OCI-LY1 (cell line): ENCODE results near the gene TSPOAP1.
A peak's percentile ranks its signal among the peaks of the same experiment; 100 is the strongest.

Experiments
- H2AFZ ChIP-seq: fragments of 200-600 bp; sonication (generic), shearing (Covaris generic); 2 replicates; pipeline ENCODE4 v1.6.0; 2014; ENCODE audit warnings: antibody characterized with exemption, mild to moderate bottlenecking, low read length
- H3F3A ChIP-seq: fragments of 200-600 bp; sonication (generic), shearing (Covaris generic); 2 replicates; pipeline ENCODE4 v1.6.0; 2014; ENCODE audit warnings: mild to moderate bottlenecking, antibody characterized with exemption, low read length, moderate library complexity; ENCODE audit not compliant: insufficient read depth
- H3K27ac ChIP-seq: fragments of 200-600 bp; sonication (generic); 2 replicates; pipeline ENCODE4 v1.5.1; 2014; ENCODE audit warnings: low read length, mixed run types, mild to moderate bottlenecking, low read depth; ENCODE audit not compliant: poor library complexity, severe bottlenecking
- H3K27me3 ChIP-seq: fragments of 200-600 bp; sonication (generic); 2 replicates; pipeline ENCODE4 v1.6.0; 2014; ENCODE audit warnings: antibody characterized with exemption, mild to moderate bottlenecking, low read length, moderate library complexity; ENCODE audit not compliant: insufficient read depth
- H3K36me3 ChIP-seq: fragments of 200-600 bp; sonication (generic); 2 replicates; pipeline ENCODE4 v1.6.1; 2014; ENCODE audit warnings: mild to moderate bottlenecking, antibody characterized with exemption, low read length, moderate library complexity, mixed read lengths; ENCODE audit not compliant: insufficient read depth
- H3K4me1 ChIP-seq: fragments of 200-600 bp; sonication (generic); 2 replicates; pipeline ENCODE4 v1.5.1; 2014; ENCODE audit warnings: mild to moderate bottlenecking, low read length, moderate library complexity; ENCODE audit not compliant: insufficient read depth, severe bottlenecking
- H3K4me2 ChIP-seq: fragments of 200-600 bp; sonication (generic), shearing (Covaris generic); 2 replicates; pipeline ENCODE4 v1.6.1; 2014; ENCODE audit warnings: low read length
- H3K4me3 ChIP-seq: fragments of 200-600 bp; sonication (generic); 2 replicates; pipeline ENCODE4 v1.5.1; 2014; ENCODE audit warnings: low read length, low read depth, mild to moderate bottlenecking, mixed read lengths; ENCODE audit not compliant: poor library complexity, severe bottlenecking
- H3K79me2 ChIP-seq: fragments of 200-600 bp; shearing (Covaris generic); 2 replicates; pipeline ENCODE4 v1.6.1; 2016; ENCODE audit warnings: mixed run types, low read length, mixed read lengths; ENCODE audit not compliant: insufficient read depth
- H3K9ac ChIP-seq: fragments of 200-600 bp; sonication (generic), shearing (Covaris generic); 2 replicates; pipeline ENCODE4 v1.6.1; 2014; ENCODE audit warnings: mild to moderate bottlenecking, low read length, mixed read lengths
- H3K9me2 ChIP-seq: fragments of 200-600 bp; sonication (generic), shearing (Covaris generic); 2 replicates; pipeline ENCODE4 v1.6.1; 2014; ENCODE audit warnings: low read depth, mild to moderate bottlenecking, low read length, mixed read lengths
- H3K9me3 ChIP-seq: fragments of 200-600 bp; shearing (Covaris generic); 2 replicates; pipeline ENCODE4 v1.6.1; 2014; ENCODE audit warnings: low read length, mixed read lengths
- H4K20me1 ChIP-seq: fragments of 200-600 bp; sonication (generic), shearing (Covaris generic); 2 replicates; pipeline ENCODE4 v1.6.0; 2016; ENCODE audit warnings: mild to moderate bottlenecking, low read length; ENCODE audit not compliant: insufficient read depth
- EZH2 ChIP-seq: fragments of 200-600 bp; sonication (generic), shearing (Covaris generic); IDR thresholded peaks from 2 replicates; pipeline ENCODE4 v1.8.0; 2017; ENCODE audit warnings: borderline replicate concordance, mixed run types, mild to moderate bottlenecking, antibody characterized with exemption, low read length, moderate library complexity, mixed read lengths
- TF ChIP-seq, protein P1 (sequence below): fragments of 200-600 bp; sonication (generic), shearing (Covaris generic); IDR thresholded peaks from 2 replicates; pipeline ENCODE4 v1.5.1; 2017; ENCODE audit warnings: mild to moderate bottlenecking, antibody characterized with exemption, low read length, moderate library complexity, mixed read lengths

The TSPOAP1 gene

DNA sequence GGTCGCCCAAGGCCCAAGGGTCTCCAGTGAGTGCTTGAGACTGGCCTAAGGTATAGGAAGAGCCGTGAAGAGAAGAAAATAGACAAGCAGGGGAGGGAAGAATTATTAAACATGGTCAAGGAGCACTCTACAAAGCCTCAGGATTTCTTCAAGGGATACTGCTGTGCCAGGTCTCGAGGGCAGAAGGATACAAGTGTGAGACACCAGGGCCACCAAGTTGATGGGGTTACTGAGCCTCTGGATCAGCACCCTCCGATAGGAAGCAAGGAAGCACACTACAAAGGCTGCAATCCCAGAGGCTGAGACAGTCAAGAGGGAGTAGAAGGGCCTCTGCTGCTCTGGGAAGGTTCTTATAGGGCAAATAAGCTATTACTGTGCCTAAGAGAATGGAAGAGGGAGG is 16.9 kb upstream of the TSPOAP1 start:
- H3K9me3 ChIP-seq = no peaks in the 10 kb centered on the region
- H3K79me2 ChIP-seq = peaks cover 6% of the 10 kb centered on the region
- no peak overlapping the region for H2AFZ ChIP-seq
- no peaks in the 10 kb centered on the region for H3K27me3 ChIP-seq
- H3F3A ChIP-seq = no peaks in the 10 kb centered on the region
- H3K27ac ChIP-seq = peak overlapping the region; percentile 99
- peaks cover 60% of the 10 kb centered on the region for H3K4me1 ChIP-seq
- H4K20me1 ChIP-seq = no peaks in the 10 kb centered on the region
- peak overlapping the region; percentile 87 for H3K9ac ChIP-seq
- no peaks in the 10 kb centered on the region for H3K9me2 ChIP-seq
- peak overlapping the region; percentile 94 for H3K4me2 ChIP-seq
- H3K36me3 ChIP-seq = peaks cover 76% of the 10 kb centered on the region
- peak overlapping the region; percentile 60 for H3K4me3 ChIP-seq
- TF ChIP-seq EZH2 = no peak
- TF ChIP-seq, protein P1, sequence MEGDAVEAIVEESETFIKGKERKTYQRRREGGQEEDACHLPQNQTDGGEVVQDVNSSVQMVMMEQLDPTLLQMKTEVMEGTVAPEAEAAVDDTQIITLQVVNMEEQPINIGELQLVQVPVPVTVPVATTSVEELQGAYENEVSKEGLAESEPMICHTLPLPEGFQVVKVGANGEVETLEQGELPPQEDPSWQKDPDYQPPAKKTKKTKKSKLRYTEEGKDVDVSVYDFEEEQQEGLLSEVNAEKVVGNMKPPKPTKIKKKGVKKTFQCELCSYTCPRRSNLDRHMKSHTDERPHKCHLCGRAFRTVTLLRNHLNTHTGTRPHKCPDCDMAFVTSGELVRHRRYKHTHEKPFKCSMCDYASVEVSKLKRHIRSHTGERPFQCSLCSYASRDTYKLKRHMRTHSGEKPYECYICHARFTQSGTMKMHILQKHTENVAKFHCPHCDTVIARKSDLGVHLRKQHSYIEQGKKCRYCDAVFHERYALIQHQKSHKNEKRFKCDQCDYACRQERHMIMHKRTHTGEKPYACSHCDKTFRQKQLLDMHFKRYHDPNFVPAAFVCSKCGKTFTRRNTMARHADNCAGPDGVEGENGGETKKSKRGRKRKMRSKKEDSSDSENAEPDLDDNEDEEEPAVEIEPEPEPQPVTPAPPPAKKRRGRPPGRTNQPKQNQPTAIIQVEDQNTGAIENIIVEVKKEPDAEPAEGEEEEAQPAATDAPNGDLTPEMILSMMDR = no peak

DNA sequence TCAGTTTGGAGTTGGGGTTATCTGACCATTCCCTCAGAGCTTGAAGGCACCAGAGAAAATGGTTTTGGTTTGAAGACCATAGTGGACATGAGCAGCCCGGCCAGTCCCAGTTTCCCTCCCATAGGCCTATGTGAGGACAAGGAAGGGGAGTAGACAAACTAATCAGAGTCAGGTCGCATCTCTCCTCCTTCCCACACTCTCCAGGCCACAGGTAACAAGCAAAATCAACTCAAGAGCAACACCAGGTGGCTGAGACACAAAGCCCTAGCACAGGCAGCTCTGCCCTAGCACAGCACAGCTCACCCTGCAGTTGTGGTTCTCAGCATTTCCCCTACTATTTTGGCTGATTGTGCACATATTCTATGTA is 16.2 kb upstream of the TSPOAP1 start:
- Histone ChIP-seq H3K79me2 (peaks cover 11% of the 10 kb centered on the region), H3K27me3 (no peaks in the 10 kb centered on the region), H3K4me3 (peak overlapping the region; percentile 60), H3K36me3 (peaks cover 75% of the 10 kb centered on the region), H4K20me1 (no peaks in the 10 kb centered on the region), H2AFZ (no peak overlapping the region), H3K9ac (peak overlapping the region; percentile 87), H3K27ac (peak overlapping the region; percentile 99), H3K9me2 (no peaks in the 10 kb centered on the region), H3K4me1 (peaks cover 68% of the 10 kb centered on the region), H3K4me2 (peak overlapping the region; percentile 94), H3F3A (no peaks in the 10 kb centered on the region), H3K9me3 (no peaks in the 10 kb centered on the region)
- no peak for TF ChIP-seq EZH2
- TF ChIP-seq, protein P1 = peak; percentile 83

DNA sequence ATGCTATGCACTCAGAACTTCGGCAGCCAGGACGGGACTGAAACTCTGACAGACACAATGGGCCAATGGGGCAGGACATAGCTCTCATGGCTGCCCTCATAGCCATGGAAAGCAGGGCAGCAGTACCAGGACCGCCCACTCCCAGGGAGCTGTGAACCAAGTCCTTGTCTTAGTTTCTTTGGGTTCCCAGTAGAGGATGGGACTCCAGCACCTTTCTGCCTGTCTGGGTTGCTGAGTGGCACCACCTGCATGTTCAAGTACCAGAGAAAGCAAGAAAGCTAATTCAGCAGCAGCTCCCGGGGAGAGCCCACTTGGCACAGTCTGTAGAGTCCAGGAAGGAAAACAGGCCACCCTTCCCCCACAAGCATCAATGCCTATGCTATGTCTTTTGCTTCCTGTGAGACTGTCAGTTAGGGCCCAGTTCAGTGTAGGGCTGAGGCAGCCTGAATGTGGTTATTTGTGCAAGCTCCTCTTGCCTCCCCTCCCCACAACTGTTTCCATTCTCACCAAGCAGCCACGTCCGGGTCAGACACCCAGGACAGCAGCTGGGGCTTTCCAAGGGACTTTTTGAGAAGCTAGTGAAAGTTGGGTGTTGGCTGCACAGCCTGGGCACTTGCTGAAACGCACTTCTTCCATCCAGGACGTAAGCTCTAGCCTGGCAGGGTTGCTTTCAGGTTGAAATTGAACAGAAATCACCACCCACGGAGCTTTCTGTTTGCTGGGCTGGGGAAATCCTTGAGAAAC is 15.6 kb upstream of the TSPOAP1 start:
- no peaks in the 10 kb centered on the region for H3K9me3 ChIP-seq
- H4K20me1 ChIP-seq = no peaks in the 10 kb centered on the region
- no peak for TF ChIP-seq EZH2
- TF ChIP-seq, protein P1 = no peak
- no peaks in the 10 kb centered on the region for H3K9me2 ChIP-seq
- peak overlapping the region; percentile 94 for H3K4me2 ChIP-seq
- no peaks in the 10 kb centered on the region for H3F3A ChIP-seq
- H3K27ac ChIP-seq = peak overlapping the region; percentile 99
- peaks cover 73% of the 10 kb centered on the region for H3K4me1 ChIP-seq
- peak overlapping the region; percentile 87 for H3K9ac ChIP-seq
- peaks cover 75% of the 10 kb centered on the region for H3K36me3 ChIP-seq
- peak overlapping the region; percentile 60 for H3K4me3 ChIP-seq
- H3K27me3 ChIP-seq = no peaks in the 10 kb centered on the region
- no peak overlapping the region for H2AFZ ChIP-seq
- peaks cover 11% of the 10 kb centered on the region for H3K79me2 ChIP-seq
